Epithelial cell of esophagus (primary cell): Measurements from ENCODE around the gene DLEC1.

ENCODE experiments used
- DNase-seq: peaks from one replicate; pipeline ENCODE4 v3.0.0; 2010; ENCODE audit warnings: low read depth
- H3K4me3 ChIP-seq: 2 replicates; pipeline ENCODE4 v1.5.1; 2011; ENCODE audit warnings: mild to moderate bottlenecking, low read length, control low read depth
- TF ChIP-seq, protein P1 (sequence below): IDR thresholded peaks from 2 replicates; pipeline ENCODE4 v1.5.1; 2011; ENCODE audit warnings: low read depth, mild to moderate bottlenecking, low read length, control low read depth, inconsistent platforms; ENCODE audit not compliant: insufficient read depth; ENCODE audit errors: missing control alignments

The DLEC1 gene

DNA sequence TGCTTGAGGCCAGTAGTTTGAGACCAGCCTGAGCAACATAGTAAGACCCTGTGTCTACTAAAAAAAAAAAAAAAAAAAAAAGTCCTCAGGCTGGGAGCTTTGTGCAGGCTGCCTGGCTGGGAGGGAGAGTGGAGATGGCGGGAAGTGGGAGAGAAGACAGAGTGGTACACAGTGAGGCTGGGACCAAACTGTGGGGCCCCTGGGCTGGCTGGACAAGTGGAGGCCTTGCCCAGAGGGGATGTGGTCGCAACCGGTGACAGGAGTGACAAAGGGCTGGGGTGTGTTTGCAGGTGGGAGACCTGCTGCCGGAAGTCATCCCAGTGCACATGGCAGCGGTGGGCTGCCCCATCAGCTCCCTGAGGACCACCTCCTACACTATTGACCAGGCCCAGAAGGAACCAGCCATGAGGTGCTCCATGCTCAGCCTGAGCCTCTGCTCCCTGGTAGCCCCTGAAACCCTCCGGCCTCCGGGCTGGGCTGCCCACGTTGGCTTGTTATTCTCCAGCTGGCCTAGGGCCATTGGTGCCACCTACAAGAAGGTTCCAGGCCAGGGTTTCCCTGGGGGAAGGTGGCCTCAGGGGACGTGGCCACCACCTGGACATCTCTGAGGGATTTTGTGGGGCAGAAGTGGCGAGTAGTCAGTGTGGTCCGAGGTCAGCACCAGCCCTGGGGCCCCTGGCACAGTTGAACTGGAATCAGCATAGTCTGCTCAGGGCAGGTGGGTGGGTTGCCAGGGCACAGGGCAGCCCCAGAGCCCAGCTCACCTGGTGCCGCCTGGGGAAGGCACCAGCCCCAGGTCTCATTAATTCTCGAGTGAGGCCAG lies 75.3 kb downstream of the DLEC1 start:
- TF ChIP-seq, protein P1, sequence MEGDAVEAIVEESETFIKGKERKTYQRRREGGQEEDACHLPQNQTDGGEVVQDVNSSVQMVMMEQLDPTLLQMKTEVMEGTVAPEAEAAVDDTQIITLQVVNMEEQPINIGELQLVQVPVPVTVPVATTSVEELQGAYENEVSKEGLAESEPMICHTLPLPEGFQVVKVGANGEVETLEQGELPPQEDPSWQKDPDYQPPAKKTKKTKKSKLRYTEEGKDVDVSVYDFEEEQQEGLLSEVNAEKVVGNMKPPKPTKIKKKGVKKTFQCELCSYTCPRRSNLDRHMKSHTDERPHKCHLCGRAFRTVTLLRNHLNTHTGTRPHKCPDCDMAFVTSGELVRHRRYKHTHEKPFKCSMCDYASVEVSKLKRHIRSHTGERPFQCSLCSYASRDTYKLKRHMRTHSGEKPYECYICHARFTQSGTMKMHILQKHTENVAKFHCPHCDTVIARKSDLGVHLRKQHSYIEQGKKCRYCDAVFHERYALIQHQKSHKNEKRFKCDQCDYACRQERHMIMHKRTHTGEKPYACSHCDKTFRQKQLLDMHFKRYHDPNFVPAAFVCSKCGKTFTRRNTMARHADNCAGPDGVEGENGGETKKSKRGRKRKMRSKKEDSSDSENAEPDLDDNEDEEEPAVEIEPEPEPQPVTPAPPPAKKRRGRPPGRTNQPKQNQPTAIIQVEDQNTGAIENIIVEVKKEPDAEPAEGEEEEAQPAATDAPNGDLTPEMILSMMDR, result no peak
- no peak overlapping the region for H3K4me3 ChIP-seq
- DNase-seq, result no peak

- no peak for DNase-seq
- TF ChIP-seq, protein P1, result no peak
- H3K4me3 ChIP-seq, result no peak overlapping the region
Measured at GRCh38 chr3:38114875-38115644, 76.1 kb downstream of the DLEC1 start.

DNA sequence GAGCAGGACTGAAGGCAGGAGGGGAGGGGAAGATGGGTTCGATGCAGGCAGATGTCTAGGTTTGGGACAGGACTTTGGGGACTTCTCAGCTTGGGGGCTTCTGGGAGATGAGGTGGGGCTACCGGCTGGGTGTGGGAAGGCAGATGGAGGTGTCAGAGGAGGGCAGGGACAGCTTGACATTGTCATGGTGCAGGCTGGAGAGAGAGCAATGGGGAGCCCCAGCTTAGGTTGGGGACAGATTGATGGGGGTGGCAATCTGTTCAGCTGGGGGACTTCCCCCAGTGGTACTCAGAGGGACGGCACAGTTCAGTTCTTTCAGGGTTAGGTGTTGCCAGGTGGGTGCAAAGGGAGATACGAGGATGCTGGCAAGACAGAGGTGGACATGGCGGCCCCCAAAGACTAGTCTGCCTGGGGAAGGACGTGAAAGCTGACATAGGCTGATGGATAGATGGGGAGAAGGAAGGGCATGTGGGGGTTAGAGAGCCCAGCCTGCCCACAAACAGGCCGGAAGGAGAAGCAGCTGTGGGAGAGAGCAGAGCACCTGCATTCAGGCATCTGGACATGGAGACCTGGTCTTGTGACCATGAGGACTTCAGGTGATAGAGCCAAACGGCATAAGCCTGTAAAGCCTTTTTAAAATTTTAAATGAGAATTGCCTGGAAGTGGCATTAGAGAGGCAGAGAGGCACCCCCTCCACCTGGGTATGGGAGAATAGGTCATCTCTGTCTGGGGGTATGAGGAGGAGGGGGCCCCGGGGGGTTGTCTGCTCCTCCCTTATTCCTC lies 76.8 kb downstream of the DLEC1 start:
- H3K4me3 ChIP-seq, result no peak overlapping the region
- TF ChIP-seq, protein P1, result no peak
- no peak for DNase-seq

DNA sequence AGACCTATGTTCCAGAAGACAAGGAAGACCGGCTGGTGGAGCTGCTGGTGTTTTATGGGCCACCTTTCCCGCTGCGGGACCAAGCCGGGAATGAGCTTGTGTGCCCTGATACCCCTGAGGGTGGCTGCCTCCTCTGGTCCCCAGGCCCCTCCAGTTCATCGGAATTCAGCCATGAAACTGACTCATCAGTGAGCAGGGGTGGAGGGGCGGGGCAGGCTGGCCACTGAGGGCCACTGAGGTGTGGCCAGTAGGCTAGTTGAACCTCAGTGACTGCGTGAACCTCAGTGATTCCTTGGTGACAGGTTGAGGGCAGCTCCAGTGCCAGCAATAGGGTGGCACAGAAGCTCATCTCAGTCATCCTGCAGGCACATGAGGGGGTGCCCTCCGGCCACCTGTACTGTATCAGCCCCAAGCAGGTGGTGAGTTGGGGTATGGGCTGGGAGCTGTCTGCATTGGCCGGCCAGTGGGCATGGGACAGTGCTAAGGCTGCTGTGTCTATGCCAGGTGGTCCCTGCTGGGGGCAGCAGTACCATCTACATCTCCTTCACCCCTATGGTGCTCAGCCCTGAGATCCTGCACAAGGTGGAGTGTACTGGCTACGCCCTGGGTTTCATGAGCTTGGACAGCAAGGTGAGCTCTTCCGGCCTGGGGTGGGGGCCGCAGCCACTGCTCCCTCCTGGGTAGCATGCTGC lies 77.6 kb downstream of the DLEC1 start:
- TF ChIP-seq, protein P1, result no peak
- DNase-seq, result no peak
- H3K4me3 ChIP-seq, result no peak overlapping the region

DNA sequence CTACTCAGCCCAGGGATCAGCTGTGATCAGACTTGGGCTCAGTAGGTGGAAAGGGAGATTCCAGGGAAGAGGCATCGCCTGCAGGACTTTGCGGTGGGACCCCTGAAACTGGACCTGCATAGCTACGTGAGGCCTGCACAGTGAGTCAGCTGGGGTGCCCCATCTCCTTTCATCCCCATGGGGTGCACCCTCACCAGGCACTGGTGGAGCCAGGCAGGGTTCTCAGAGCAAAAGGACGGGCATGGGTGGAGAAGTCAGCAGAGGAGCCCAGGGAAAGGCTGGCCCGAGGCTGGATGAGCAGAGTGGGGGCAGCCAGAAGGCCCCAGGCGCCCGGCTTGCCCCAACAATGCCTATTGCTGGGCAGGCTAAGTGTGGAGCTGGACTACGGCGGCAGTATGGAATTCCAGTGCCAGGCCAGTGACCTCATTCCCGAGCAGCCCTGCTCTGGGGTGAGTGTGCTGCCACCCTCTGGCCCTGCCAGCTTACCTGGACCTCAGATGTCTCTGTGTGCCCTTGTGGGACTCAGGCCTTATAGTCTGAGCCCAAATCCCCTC lies 78.2 kb downstream of the DLEC1 start:
- DNase-seq, result peak; percentile 34
- TF ChIP-seq, protein P1, result peak; percentile 19

More for the DNA sequence above, 78.2 kb downstream of the DLEC1 start:
- H3K4me3 ChIP-seq, result no peak overlapping the region
